H1 (cell line): ENCODE measurements around the gene NAA16. TPM values are rescaled to one million over a fixed set of nuclear protein-coding genes. Genes with fewer than 3 reads are reported as not detected.

Source experiments
- CTCF ChIA-PET: fragments of 300-600 bp; sonication (Branson Sonifier 250); formaldehyde crosslinking; loops from one replicate; lab custom pipeline; 2021; ENCODE audit not compliant: partially characterized antibody; lab: Charles Lee
- POLR2A ChIA-PET: fragments of 300-600 bp; sonication (Branson Sonifier 250); formaldehyde crosslinking; loops from one replicate; lab custom pipeline; 2021; ENCODE audit warnings: inconsistent platforms; ENCODE audit not compliant: partially characterized antibody; lab: Charles Lee
- DNase-seq, 2 experiments: peaks; one replicate each; pipeline versions ENCODE4 v3.0.0 to v3.0.0-alpha.2; 2010 to 2022; ENCODE audit warnings: low spot score in 2 of 2, low read depth in 1 of 2, mixed read lengths in 1 of 2
- FAIRE-seq: peaks from 2 replicates; lab custom pipeline; 2011; peaks lifted over from hg19 to GRCh38; lab: Jason Lieb, UNC
- H2AFZ ChIP-seq: 2 replicates; pipeline ENCODE4 v1.8.1; 2012; ENCODE audit warnings: low read length, inconsistent platforms
- H2AK5ac ChIP-seq: 2 replicates; pipeline ENCODE4 v1.6.1; 2013; ENCODE audit warnings: low read depth, low read length
- H2BK120ac ChIP-seq: replicated peaks from 2 replicates; pipeline ENCODE3; 2013; ENCODE audit warnings: low read depth, low read length, inconsistent platforms
- H2BK12ac ChIP-seq: 2 replicates; pipeline ENCODE4 v1.6.1; 2013; ENCODE audit warnings: low read depth, low read length
- H2BK15ac ChIP-seq: 2 replicates; pipeline ENCODE4 v1.6.1; 2013; ENCODE audit warnings: low read length
- H2BK20ac ChIP-seq: 2 replicates; pipeline ENCODE4 v1.6.1; 2013; ENCODE audit warnings: low read length
- H2BK5ac ChIP-seq: 2 replicates; pipeline ENCODE4 v1.6.1; 2013; ENCODE audit warnings: low read depth, low read length
- H3K14ac ChIP-seq: 2 replicates; pipeline ENCODE4 v1.6.1; 2013; ENCODE audit warnings: inconsistent platforms; ENCODE audit not compliant: insufficient read length
- H3K18ac ChIP-seq: 2 replicates; pipeline ENCODE4 v1.6.1; 2013; ENCODE audit warnings: low read length; ENCODE audit errors: extremely low read depth
- H3K23ac ChIP-seq: 2 replicates; pipeline ENCODE4 v1.6.1; 2013; ENCODE audit warnings: inconsistent platforms; ENCODE audit not compliant: insufficient read length
- H3K23me2 ChIP-seq: 2 replicates; pipeline ENCODE4 v1.6.1; 2013; ENCODE audit warnings: low read depth, low read length
- H3K27ac ChIP-seq: 2 replicates; pipeline ENCODE4 v1.6.1; 2011; ENCODE audit warnings: low read depth, low read length, inconsistent platforms
- H3K27me3 ChIP-seq, 4 experiments: replicated peaks in 1 of 4; 1 replicate in 1 of 4; 2 replicates in 3 of 4; pipeline versions ENCODE4 v1.6.1 to v1.8.1; 2011 to 2013; ENCODE audit warnings: low read length in 3 of 4, mild to moderate bottlenecking in 3 of 4, inconsistent platforms in 2 of 4, mixed read lengths in 2 of 4, moderate library complexity in 1 of 4; ENCODE audit not compliant: control insufficient read depth in 3 of 4, insufficient read depth in 3 of 4; ENCODE audit errors: extremely low read depth in 1 of 4
- H3K36me3 ChIP-seq, 4 experiments: 2 replicates each; pipeline versions ENCODE4 v1.6.1 to v1.8.1; 2011 to 2013; ENCODE audit warnings: mild to moderate bottlenecking in 4 of 4, low read length in 3 of 4, moderate library complexity in 2 of 4, control low read depth in 1 of 4, inconsistent platforms in 1 of 4; ENCODE audit not compliant: insufficient read depth in 4 of 4, control insufficient read depth in 2 of 4
- H3K4ac ChIP-seq: replicated peaks from 2 replicates; pipeline ENCODE3; 2013; ENCODE audit warnings: low read length, low read depth, mixed read lengths, inconsistent platforms; ENCODE audit not compliant: insufficient read length
- H3K4me1 ChIP-seq, 4 experiments: replicated peaks in 1 of 4; 1 replicate in 1 of 4; 2 replicates in 3 of 4; pipeline versions ENCODE4 v1.6.1 to v1.8.1; 2011 to 2013; ENCODE audit warnings: low read length in 3 of 4, inconsistent platforms in 2 of 4, mixed read lengths in 1 of 4; ENCODE audit not compliant: insufficient read depth in 4 of 4, control insufficient read depth in 3 of 4
- H3K4me2 ChIP-seq, 2 experiments: 2 replicates each; pipeline versions ENCODE4 v1.6.1 to v1.8.1; 2011 to 2013; ENCODE audit warnings: low read depth in 2 of 2, low read length in 2 of 2, control low read depth in 1 of 2, inconsistent platforms in 1 of 2, mild to moderate bottlenecking in 1 of 2; ENCODE audit not compliant: insufficient read depth in 1 of 2
- H3K4me3 ChIP-seq, 4 experiments: fragments of 200-600, 300-600 bp in 1 of 4; sonication (generic), shearing (Covaris generic), sonication (Bioruptor Twin) in 1 of 4; 2 replicates each; pipeline versions ENCODE4 v1.5.1 to v1.8.1; 2011 to 2016; ENCODE audit warnings: low read length in 4 of 4, low read depth in 3 of 4, control low read depth in 2 of 4, inconsistent platforms in 2 of 4, mild to moderate bottlenecking in 2 of 4, mixed read lengths in 1 of 4, moderate library complexity in 1 of 4; ENCODE audit not compliant: insufficient read depth in 2 of 4; ENCODE audit errors: extremely low read depth in 1 of 4
- H3K56ac ChIP-seq: replicated peaks from 2 replicates; pipeline ENCODE3; 2013; ENCODE audit warnings: low read depth, mild to moderate bottlenecking, mixed read lengths, low read length, inconsistent platforms; ENCODE audit not compliant: insufficient read length
- H3K79me1 ChIP-seq: 2 replicates; pipeline ENCODE4 v1.6.1; 2013; ENCODE audit warnings: low read depth, low read length, control low read depth
- H3K79me2 ChIP-seq, 2 experiments: 2 replicates each; pipeline versions ENCODE4 v1.6.1 to v1.8.1; 2012 to 2013; ENCODE audit warnings: low read length in 2 of 2, mild to moderate bottlenecking in 2 of 2, inconsistent platforms in 1 of 2; ENCODE audit not compliant: insufficient read depth in 2 of 2, control insufficient read depth in 1 of 2
- H3K9ac ChIP-seq, 4 experiments: replicated peaks in 1 of 4; 1 replicate in 1 of 4; 2 replicates in 3 of 4; pipeline versions ENCODE4 v1.6.1 to v1.8.1; 2011 to 2013; ENCODE audit warnings: low read depth in 3 of 4, low read length in 3 of 4, control low read depth in 2 of 4, mild to moderate bottlenecking in 2 of 4, moderate library complexity in 2 of 4, inconsistent platforms in 1 of 4; ENCODE audit errors: extremely low read depth in 1 of 4
- H3K9me3 ChIP-seq, 2 experiments: 2 replicates each; pipeline versions ENCODE4 v1.6.1 to v1.8.1; 2012 to 2013; ENCODE audit warnings: mild to moderate bottlenecking in 2 of 2, moderate library complexity in 2 of 2, control low read depth in 1 of 2, inconsistent platforms in 1 of 2, low read depth in 1 of 2, low read length in 1 of 2, mixed read lengths in 1 of 2; ENCODE audit not compliant: insufficient read depth in 2 of 2
- H4K20me1 ChIP-seq, 2 experiments: replicated peaks in 1 of 2; 2 replicates each; pipeline versions ENCODE3 to v1.8.1; 2011 to 2013; ENCODE audit warnings: inconsistent platforms in 2 of 2, low read length in 2 of 2, mild to moderate bottlenecking in 1 of 2; ENCODE audit not compliant: insufficient read depth in 2 of 2, control insufficient read depth in 1 of 2
- H4K5ac ChIP-seq: 2 replicates; pipeline ENCODE4 v1.6.1; 2013; ENCODE audit warnings: low read length, low read depth, mixed read lengths, inconsistent platforms; ENCODE audit not compliant: insufficient read length
- H4K8ac ChIP-seq: 2 replicates; pipeline ENCODE4 v1.8.0; 2013; ENCODE audit warnings: mild to moderate bottlenecking, moderate library complexity, low read length, inconsistent platforms; ENCODE audit not compliant: insufficient read depth; ENCODE audit errors: extremely low read depth
- H4K91ac ChIP-seq: replicated peaks from 2 replicates; pipeline ENCODE3; 2013; ENCODE audit warnings: low read length, mixed read lengths, inconsistent platforms; ENCODE audit not compliant: insufficient read length
- ASH2L ChIP-seq: fragments of 200-600, 300-600 bp; sonication (generic); IDR thresholded peaks from one replicate; pipeline ENCODE4 v1.7.1; 2017; ENCODE audit warnings: low read length
- BCL11A ChIP-seq, 2 experiments: IDR thresholded peaks; one replicate each; pipeline ENCODE4 v1.6.1; 2011; ENCODE audit warnings: low read depth in 2 of 2, low read length in 2 of 2, mild to moderate bottlenecking in 2 of 2
- BRCA1 ChIP-seq: IDR thresholded peaks from 2 replicates; pipeline ENCODE4 v1.6.1; 2012; ENCODE audit warnings: low read depth, low read length, improper control_type of control experiment
- CREB1 ChIP-seq: IDR thresholded peaks from 2 replicates; pipeline ENCODE4 v1.6.1; 2012; ENCODE audit warnings: inconsistent platforms
- CTBP2 ChIP-seq: IDR thresholded peaks from 2 replicates; pipeline ENCODE4 v1.7.0; 2011; ENCODE audit warnings: borderline replicate concordance, mild to moderate bottlenecking, moderate library complexity, mixed read lengths, low read length; ENCODE audit not compliant: insufficient read depth, insufficient read length
- EGR1 ChIP-seq: IDR thresholded peaks from 2 replicates; pipeline ENCODE4 v1.6.1; 2011; ENCODE audit warnings: low read depth, low read length, borderline replicate concordance
- EP300 ChIP-seq, 2 experiments: IDR thresholded peaks; 1 replicate in 1 of 2; 2 replicates in 1 of 2; pipeline ENCODE4 v1.6.1; 2011 to 2012; ENCODE audit warnings: low read depth in 2 of 2, low read length in 2 of 2, mild to moderate bottlenecking in 2 of 2, borderline replicate concordance in 1 of 2, inconsistent platforms in 1 of 2, moderate library complexity in 1 of 2
- GTF2F1 ChIP-seq: IDR thresholded peaks from 2 replicates; pipeline ENCODE4 v1.6.1; 2012; ENCODE audit warnings: low read depth, low read length, improper control_type of control experiment, borderline replicate concordance
- NRF1 ChIP-seq: IDR thresholded peaks from 2 replicates; pipeline ENCODE4 v1.6.1; 2011; ENCODE audit warnings: mild to moderate bottlenecking, low read depth, low read length, improper control_type of control experiment
- PHF8 ChIP-seq: fragments of 200-600 bp; sonication (generic); conservative IDR thresholded peaks from 2 replicates; pipeline ENCODE4 v1.7.1; 2012; ENCODE audit warnings: low read depth, mild to moderate bottlenecking, inconsistent platforms, low read length, moderate library complexity
- RAD21 ChIP-seq, 2 experiments: IDR thresholded peaks in 1 of 2; conservative IDR thresholded peaks in 1 of 2; 2 replicates each; pipeline ENCODE4 v1.6.1; 2011; ENCODE audit warnings: low read depth in 2 of 2, low read length in 2 of 2, improper control_type of control experiment in 1 of 2, inconsistent platforms in 1 of 2, mild to moderate bottlenecking in 1 of 2, moderate library complexity in 1 of 2
- SIX5 ChIP-seq: IDR thresholded peaks from 2 replicates; pipeline ENCODE4 v1.6.1; 2011; ENCODE audit warnings: mild to moderate bottlenecking, low read depth, low read length
- SP4 ChIP-seq: IDR thresholded peaks from 2 replicates; pipeline ENCODE4 v1.6.1; 2012; ENCODE audit warnings: low read length, inconsistent platforms
- SRF ChIP-seq: IDR thresholded peaks from 2 replicates; pipeline ENCODE4 v1.6.1; 2011; ENCODE audit warnings: mild to moderate bottlenecking, low read depth, low read length, moderate library complexity
- TAF7 ChIP-seq: optimal IDR thresholded peaks from 2 replicates; pipeline ENCODE3; 2011; ENCODE audit warnings: low read depth, mild to moderate bottlenecking, inconsistent platforms, low read length, moderate library complexity, borderline replicate concordance
- TCF12 ChIP-seq: IDR thresholded peaks from 2 replicates; pipeline ENCODE4 v1.6.1; 2011; ENCODE audit warnings: low read depth, mild to moderate bottlenecking, low read length
- WGBS, 2 experiments: shearing (Covaris generic) in 1 of 2; methylation state at CpG; one replicate each; pipeline versions ENCODE4 v1.1.6 to v1.1.7; 2013 to 2015; ENCODE audit warnings: low lambda C conversion rate in 2 of 2, mixed read lengths in 2 of 2, inconsistent platforms in 1 of 2, low coverage in 1 of 2, missing lambda C conversion rate in 1 of 2; ENCODE audit not compliant: insufficient replicate concordance in 2 of 2, insufficient coverage in 1 of 2, insufficient read length in 1 of 2; ENCODE audit errors: extremely low coverage in 1 of 2, missing lambda C conversion rate in 1 of 2; 5-methylcytosine and 5-hydroxymethylcytosine counted together
- polyA plus RNA-seq, 7 experiments: library from polyadenylated mRNA; depleted of rRNA in 3 of 7; stranded (reverse) in 5 of 7; unstranded in 2 of 7; fragments of >200 nt in 5 of 7; fragments of 200-250 nt in 2 of 7; gene quantifications; 1 replicate in 5 of 7; 2 replicates in 1 of 7; 4 replicates in 1 of 7; pipeline versions ENCODE4 v1.2.1 to v1.2.3, GENCODE V29; 2011 to 2013; ENCODE audit warnings: missing spikeins in 2 of 7, mixed read lengths in 2 of 7
- total RNA-seq: library from RNA; stranded (reverse); fragmentation: NEBNext Ultra II Directional; extraction: Animal tissue kit (Norgen Biotek cat#: 25700); gene quantifications from 2 replicates; pipeline ENCODE4 v1.2.1, GENCODE V29; 2021

The NAA16 gene
- total and polyA plus RNA-seq, 2 of the 8 experiments (the other 6 are each of a cell fraction or from before 2014, with no cell fraction given) = 11.4 to 40.0 TPM

GRCh38 chr13:41293272-41293671 lies 17.8 kb upstream of the NAA16 start:
- POLR2A ChIA-PET = no interaction called here
- CTCF ChIA-PET = no interaction called here
- Histone ChIP-seq H4K8ac (no peak overlapping the region), H3K9me3 (no peaks in the 10 kb centered on the region; a peak in 1 of 4 replicates), H3K4me2 (no peak overlapping the region), H3K9ac (no peak overlapping the region), H3K14ac (no peak overlapping the region), H3K23me2 (no peaks in the 10 kb centered on the region), H3K27me3 (no peaks in the 10 kb centered on the region), H3K4ac (no peak overlapping the region), H3K4me3 (no peak overlapping the region), H2BK15ac (no peak overlapping the region), H3K4me1 (no peaks in the 10 kb centered on the region), H3K56ac (no peak overlapping the region), H3K36me3 (no peaks in the 10 kb centered on the region), H2AFZ (no peak overlapping the region), H3K79me2 (no peaks in the 10 kb centered on the region), H4K5ac (no peak overlapping the region), H2BK20ac (no peak overlapping the region), H2AK5ac (no peak overlapping the region), H3K79me1 (no peaks in the 10 kb centered on the region), H4K91ac (no peak overlapping the region), H2BK12ac (no peak overlapping the region), H3K18ac (no peak overlapping the region), H4K20me1 (no peaks in the 10 kb centered on the region), H3K27ac (no peak overlapping the region), H2BK120ac (no peak overlapping the region), H3K23ac (no peak overlapping the region), H2BK5ac (no peak overlapping the region)
- 100% methylated on average over 1 of the region's 1 CpG; no CpG with 5 or more reads in 1 of the 2 experiments for WGBS, 2 experiments
- FAIRE-seq (no peak), DNase-seq (no peak)
- TF ChIP-seq GTF2F1 (no peak), CREB1 (no peak), PHF8 (no peak), BCL11A (IDR thresholded peaks at IDR 0.05; ENCODE audit: low read depth in 2 of 2, low read length in 2 of 2) (no peak), SRF (no peak), CTBP2 (no peak), EP300 (IDR thresholded peaks at IDR 0.05; ENCODE audit: borderline replicate concordance in 1 of 2, low read depth in 2 of 2, low read length in 2 of 2) (no peak), BRCA1 (no peak), RAD21 (IDR thresholded peaks at IDR 0.05 in 1 of 2, conservative IDR thresholded peaks at IDR 0.05 in 1 of 2; ENCODE audit: low read depth in 2 of 2, low read length in 2 of 2) (no peak), SIX5 (no peak), EGR1 (no peak), TCF12 (no peak), NRF1 (no peak), TAF7 (no peak), ASH2L (no peak), SP4 (no peak)
